ENCODE measurements around the gene WSB2.

DNA sequence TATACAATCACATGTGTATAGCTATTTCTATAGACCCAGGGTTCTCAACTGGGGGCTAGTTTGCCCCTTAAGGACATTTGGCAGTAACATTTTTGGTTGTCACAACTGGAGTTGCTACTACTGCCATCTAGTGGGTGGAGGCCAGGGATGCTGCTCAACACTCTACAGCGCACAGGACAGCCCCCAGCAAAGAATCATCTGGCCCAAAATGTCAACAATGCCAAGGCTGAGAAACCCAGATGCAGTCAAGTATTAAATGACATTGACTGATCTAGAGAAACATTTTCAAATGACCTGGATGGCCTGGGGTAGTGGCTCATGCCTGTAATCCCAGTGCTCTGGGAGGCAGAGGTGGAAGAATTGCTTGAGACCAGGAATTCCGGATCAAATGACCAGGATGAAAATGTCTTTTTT is 5.8 kb downstream of the WSB2 start:
- TF ChIP-seq TAF1 (IDR thresholded peaks at IDR 0.05; ENCODE audit: borderline replicate concordance, low read depth, low read length), result no peak
- no peak for TF ChIP-seq POLR2A (IDR thresholded peaks at IDR 0.05; ENCODE audit: low read depth, low read length)
- no peak for TF ChIP-seq POLR2AphosphoS5 (IDR thresholded peaks at IDR 0.05; ENCODE audit: low read depth, low read length)

Measured in GM12892 (cell line).